ENCODE data around the gene UPK3BL1.
"Not testable (repeated sequence)": the region's sequence is repeated elsewhere in the genome, so short reads cannot be mapped to it uniquely, and the experiment has no call there.

UPK3BL1 gene

DNA sequence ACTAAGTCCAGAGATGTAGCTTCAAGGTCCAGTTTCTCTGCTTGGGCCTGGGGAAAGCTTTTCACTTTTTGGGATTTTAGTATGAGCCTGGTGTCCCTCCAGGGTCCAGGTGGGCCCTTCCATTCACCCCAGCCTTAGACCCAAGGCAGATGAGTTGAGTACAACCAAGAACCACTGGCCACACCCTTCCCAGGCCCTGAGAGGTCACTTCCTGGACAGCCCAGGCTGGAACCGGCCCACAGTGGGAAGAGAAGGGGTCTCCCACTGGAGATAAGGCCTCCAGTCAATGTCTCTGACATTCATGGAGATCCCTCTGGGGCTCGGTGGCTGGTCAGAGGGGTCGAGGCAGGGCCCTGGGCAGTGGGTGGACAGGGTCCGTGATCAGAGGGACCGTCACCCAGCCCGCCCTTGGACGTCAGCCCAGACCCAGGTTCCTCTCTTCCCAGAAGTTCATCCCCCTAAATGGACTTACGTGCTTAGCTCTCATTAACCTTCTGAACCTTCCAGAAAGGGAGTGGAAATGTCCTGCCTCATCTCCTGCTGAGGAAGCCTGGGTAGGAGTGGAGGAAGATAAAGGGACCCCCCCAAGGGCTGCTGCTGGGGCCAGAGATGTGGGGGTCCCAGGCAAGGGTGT, 15.2 kb downstream of the UPK3BL1 start:
- DNase-seq (ENCODE audit: low read depth) = not testable (repeated sequence)

DNA sequence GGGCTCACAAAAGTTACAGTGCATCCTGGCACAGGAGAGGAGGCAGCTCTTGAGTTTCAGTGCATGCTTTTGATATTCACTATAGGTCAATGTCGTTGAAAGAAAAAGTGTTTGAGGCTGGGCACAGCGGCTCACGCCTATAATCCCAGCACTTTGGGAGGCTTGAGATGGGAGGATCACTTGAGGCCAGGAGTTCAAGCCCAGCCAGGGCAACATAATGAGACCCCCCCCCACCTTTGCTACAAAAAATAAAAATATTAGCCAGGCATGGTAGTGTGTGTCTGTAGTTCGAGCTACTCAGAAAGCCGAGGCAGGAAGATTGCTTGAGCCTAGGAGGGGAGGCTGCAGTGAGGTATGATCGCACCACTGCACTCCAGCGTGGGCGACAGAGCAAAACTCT, 24.5 kb downstream of the UPK3BL1 start:
- not testable (repeated sequence) for DNase-seq (ENCODE audit: low read depth)

DNA sequence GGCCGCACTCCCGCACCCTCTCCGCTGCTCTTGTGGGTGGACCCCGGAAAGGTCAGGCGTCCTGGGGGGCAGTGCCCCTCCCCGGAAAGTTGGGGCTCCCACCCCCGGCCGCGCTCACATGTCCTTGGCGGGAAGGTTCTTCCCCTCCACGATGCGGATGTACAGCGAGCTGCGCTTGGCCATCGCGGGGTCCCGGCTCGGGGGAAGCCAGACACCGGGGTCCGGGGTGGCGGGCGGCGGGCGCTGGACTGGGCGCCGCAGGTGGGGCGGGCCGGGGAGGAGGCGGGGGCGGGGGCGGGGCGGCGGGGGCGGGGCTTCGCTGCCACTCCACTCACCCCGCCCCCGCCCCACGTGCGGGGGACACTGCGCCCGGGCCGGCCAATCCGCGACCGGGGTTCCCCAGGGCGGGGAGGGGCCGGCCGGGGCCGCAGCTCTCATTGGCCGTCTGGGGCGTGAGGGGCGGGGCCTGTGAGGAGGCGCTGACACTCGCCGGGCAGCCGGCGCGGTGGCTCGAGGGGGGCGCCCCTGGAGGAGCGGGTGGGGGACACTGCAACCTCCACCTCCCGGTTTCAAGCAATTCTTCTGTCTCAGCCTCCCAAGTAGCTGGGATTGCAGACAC, 26.0 kb downstream of the UPK3BL1 start, which contains the start of gene RASA4:
Gene RASA4, minus strand, starts transcription at position 250 of the 619 bp plus-strand sequence. Its CDS starts 67 bp downstream, at position 183.
- DNase-seq (ENCODE audit: low read depth) = peak; percentile 16

DNA sequence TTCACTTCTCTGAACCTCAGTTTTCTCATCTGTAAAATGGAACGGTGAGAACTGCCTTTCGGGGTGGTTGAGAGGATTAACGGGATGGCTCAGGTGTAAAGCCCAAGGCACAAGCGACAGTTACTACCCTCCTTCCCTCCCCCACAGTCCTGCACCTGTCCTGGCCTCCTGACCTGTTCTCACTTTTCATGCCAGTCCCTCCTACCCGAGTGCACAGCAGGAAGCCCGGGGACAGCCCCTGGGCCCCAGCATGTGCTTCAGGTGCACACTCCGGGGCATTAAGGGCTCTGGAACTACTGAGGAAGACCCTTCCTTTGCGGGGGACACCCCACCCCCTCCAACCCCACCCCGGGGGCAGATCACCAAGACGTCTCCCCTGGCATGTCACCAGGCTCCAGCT, 26.7 kb downstream of the UPK3BL1 start:
- not testable (repeated sequence) for DNase-seq (ENCODE audit: low read depth)

DNA sequence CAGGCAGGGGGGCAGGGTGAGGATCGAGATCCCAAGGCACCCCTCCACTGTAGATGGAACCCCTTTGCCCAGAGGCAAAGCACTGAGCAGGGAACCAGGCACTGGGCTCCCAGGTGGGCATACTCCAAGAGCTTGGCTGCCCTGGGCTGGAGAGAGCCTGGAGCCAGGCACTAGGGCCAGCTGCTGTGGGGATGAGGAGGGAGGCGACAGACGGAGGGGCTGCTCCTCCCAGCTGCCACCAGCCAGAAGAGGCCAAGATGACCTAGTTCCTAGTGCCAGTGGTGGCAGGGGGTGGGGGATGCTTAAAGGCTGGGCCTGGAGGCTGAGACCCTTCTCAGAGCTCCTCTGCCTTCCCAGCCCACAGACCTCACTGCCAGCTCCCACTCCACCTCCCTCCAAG, 27.7 kb downstream of the UPK3BL1 start:
- not testable (repeated sequence) for DNase-seq (ENCODE audit: low read depth)

DNA sequence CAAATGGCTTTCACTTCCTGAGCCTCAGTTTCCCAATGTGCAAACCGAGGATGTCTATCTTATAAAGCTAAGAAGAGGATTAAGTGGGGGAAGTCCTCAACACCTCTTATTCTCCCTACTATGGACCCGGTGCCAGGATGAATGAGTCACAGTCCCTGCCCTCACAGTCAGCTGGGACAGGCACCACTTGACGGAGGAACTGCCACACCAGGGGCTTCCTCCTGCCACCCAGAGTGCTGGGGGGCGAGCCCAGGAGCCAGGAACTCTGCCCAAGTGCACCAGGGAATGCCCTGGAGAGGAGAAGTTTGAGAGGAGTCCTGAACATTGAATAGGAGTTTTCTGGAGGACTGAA, 28.3 kb downstream of the UPK3BL1 start:
- DNase-seq (ENCODE audit: low read depth) = not testable (repeated sequence)

DNA sequence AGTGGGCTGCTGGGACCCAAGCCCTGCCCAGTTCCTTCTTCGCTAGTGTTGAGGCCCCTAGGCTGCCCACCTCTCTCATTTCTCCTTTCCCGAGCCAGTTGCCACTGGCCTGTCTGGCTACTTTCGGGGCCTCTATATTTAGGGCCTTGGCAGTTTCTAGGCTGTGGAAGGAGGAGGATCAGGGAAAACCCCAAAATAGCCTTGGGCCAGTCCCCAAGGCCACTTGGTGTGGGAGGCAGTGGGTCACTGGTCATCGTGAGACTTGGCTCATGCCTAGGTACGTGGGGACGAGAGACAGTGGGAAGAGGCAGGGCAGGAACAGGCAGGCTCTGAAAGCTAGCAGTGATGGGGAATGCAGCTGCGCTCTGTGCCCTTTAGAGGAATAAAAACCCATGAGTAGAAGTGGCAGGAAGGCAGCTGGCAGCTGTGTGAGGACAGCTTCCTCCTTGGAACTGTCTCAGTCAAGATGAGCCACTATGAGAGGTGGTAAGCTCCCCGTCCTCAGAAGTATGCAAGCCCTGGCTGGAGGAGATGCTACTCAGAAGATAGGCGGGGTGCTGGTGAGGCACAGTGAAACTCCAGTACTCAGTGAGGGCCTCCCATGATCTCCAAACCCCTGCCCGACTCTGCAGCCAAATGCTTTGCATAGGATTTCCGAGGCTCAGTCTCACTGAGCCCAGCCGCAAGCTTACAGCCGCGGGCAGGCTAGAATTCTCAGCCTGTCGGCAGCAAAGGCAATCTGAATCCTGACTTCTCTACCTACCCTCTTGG, 28.8 kb downstream of the UPK3BL1 start:
- not testable (repeated sequence) for DNase-seq (ENCODE audit: low read depth)

DNA sequence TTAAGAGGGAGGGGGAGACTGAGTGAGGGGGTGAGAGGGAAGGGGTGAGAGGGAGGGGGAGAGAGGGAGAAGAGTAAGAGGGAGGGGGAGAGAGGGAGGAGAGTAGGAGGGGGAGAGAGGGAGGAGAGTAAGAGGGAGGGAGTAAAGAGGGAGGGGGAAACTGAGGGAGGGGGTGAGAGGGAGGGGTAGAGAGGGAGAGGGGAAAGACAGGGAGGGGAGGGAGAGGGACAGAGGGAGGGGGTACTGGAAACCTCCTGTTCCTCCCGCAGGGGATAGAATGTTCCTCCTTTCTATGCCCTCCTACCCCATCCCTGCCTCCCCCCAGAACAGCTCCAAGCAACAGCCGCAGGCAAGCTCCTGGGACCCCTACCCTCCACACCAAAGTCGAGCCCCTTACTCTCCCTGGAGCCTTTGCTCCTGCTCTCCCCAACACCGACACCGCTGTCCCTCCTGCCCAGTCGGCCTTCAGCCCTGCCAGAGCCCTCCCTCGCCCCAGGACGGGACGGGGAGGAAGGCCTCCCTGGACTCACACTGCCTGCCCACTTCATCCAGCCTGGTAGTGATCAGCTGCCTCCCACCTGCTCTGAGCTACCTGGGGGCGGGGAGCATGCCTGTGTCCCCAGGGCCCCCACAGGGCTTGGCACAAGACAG, 30.8 kb downstream of the UPK3BL1 start:
- DNase-seq (ENCODE audit: low read depth) = not testable (repeated sequence)

DNA sequence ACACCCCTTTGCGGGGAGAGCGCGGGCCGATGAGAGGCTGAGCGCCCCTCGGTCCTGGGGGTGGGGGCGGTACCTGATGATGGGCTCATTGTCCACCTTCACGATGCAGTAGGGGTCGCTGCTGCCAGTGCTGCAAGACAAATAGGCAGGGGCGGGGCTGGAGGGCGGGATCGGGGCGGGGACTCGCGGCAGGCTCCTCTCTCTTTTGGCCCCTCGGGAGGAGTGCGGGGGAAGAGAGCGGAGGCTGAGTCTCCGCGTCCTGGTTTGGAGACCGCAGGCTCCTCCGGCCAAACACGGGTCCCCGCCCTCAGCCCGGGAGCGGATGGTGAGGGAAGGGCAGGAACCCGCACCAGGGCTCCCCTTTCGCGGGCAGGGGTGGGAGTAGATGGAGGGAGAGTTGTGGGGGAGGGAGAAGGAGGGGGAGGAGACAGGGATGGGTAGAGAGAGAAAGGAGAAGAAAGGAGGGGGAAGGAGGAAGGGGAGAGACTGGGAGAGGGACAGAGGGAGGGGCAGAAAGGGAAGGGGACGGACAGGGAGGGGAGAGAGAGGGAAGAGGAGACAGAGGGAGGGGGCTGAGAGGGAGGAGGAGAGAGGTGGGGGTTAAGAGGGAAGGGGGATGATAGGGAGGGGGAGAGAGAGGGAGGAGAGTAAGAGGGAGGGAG, 31.4 kb downstream of the UPK3BL1 start:
- not testable (repeated sequence) for DNase-seq (ENCODE audit: low read depth)

DNA sequence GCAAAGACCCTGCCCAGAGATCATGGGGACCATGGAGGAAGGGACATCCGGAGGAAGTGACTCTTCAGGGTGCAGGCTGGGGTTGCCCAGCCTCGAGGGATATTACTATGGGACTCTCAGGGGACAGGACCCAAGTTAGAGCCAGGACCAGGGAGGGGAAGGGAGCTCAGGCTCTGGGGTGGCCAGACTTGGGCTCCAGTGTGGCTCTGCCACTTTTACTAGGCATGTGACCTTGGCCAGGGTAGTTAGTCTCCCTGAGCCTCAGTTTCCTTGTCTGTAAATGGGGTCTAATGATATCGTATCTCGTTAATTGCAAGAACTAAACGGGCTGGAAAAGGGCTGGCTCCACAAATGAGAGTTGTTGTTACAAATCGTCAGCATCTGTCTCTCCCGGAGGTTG, 32.1 kb downstream of the UPK3BL1 start:
- DNase-seq (ENCODE audit: low read depth) = not testable (repeated sequence)

DNA sequence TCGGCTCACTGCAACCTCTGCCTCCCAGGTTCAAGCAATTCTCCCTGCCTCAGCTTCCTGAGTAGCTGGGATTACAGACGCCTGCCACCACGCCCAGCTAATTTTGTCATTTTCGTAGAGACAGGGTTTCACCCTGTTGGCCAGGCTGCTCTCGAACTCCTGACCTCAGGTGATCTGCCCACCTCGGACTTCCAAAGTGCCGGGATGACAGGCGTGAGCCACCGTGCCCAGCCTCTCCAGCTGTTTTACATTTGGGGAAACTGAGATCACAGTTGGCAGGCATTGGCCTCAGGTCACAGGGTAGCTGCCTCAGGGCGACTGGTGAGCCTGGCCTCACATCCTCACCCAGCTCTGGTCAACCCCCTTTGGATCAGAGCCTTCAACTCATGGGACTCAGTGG, 32.9 kb downstream of the UPK3BL1 start:
- not testable (repeated sequence) for DNase-seq (ENCODE audit: low read depth)

DNA sequence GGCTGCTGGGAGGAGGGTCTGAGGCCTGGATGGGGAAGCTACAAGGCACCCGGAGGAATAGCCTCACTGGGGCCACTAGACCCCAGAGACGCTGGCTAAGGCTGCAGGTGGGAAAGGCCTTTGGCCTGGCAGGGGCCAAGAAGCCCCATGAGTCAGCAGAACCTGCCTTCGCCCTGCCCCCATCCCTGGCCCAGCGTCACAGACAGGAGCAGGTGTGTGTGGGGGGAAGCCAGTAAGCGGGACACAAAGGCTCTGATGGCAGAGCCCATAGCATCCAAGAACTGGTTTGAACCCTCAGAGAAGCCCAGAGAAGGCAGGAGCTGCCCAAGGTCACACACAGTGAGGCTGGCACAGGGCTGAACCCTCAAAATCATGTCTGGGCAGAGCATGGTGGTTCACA, 35.7 kb downstream of the UPK3BL1 start:
- DNase-seq (ENCODE audit: low read depth) = not testable (repeated sequence)

DNA sequence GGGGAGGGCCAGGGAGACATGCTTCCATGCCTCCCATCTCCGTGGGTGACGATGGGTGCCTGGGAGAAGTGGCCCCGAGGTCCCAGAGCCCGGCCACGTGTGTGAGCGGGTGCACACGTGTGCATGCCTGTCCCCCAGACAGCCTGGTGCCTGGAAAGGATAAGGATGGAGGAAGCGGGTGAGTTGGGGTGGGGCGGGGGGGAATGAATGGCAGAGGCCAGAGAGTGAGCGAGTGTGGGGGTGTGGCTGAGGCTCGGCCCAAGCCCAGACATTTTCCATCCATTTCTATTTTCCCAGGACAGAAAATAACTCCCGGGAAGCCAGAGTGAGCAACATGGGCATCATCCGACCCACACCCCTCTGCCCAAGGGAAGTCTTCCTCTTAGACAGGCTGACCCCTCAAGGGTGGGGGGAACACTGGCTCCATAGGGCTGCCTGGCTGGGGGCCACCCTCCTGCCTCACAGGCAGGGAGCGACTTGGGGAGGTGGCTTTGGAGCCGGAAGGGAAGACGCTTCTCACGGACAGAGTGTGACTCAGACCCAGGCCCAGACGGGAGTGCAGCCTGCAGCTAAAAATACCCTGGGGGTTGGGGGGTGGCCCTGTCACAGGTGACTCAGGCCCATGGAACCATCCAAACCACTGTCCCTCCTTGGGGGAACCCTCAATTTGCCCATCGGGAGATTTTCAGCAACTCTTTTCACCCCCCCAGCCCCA, 38.0 kb downstream of the UPK3BL1 start:
- not testable (repeated sequence) for DNase-seq (ENCODE audit: low read depth)

DNA sequence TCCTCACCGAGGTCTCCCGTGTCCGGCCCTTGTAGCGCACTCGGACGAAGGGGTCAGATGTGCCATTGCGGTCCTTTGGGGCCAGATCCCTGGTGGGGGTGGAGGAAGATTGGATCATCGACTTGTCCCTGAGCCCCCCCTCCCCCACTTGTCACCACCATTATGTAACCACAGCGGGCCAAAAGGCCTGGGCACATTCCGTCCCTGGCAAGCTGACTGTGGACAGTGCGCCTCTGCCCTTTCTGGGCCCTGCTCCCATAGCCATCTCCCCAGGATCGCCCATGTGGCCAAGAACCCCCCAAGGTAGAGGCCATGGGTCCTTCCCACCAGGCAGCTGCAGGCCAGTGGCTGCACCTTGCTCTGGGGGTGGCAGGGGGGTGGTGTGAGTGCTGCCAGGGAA, 40.3 kb downstream of the UPK3BL1 start:
- not testable (repeated sequence) for DNase-seq (ENCODE audit: low read depth)

DNA sequence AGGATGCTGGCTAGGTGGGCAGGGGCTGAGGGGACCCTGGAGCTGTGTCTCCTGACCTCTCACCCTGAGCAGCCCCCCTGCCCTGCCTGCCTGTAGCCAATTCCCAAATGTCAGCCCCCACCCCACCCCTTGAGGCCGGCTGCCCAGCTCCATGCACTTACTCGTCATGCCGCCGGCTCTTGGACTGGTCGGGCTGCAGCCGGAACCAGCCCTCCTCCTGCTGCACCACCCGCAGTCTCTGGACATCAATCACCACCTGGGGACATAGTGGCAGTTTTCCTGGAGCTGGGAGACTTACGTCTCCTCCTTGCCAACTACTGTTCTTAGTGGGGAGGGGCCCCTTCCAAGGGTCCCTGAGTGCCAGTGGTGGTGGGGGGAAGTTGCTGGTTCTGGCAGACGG, 42.9 kb downstream of the UPK3BL1 start:
- DNase-seq (ENCODE audit: low read depth) = not testable (repeated sequence)

DNA sequence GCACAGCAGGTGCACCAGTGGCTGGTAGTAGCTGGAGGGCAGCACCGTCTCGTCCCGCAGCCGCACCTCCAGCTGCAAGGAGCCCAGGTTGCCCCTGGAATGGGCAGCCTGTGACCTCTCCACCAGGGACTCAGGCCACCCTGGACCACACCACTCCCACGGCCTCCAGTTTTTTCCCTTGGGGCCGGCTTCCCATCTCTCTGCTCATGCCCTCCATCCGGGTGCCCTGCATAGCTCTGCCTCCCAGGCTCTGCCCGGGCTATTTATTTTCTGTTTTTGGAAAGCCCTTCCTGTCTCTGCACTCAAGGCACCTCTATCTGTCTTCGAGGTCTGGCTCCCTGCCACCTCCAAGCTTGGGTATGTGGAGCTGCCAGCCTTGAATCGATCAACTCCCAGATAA, 46.6 kb downstream of the UPK3BL1 start:
- not testable (repeated sequence) for DNase-seq (ENCODE audit: low read depth)

DNA sequence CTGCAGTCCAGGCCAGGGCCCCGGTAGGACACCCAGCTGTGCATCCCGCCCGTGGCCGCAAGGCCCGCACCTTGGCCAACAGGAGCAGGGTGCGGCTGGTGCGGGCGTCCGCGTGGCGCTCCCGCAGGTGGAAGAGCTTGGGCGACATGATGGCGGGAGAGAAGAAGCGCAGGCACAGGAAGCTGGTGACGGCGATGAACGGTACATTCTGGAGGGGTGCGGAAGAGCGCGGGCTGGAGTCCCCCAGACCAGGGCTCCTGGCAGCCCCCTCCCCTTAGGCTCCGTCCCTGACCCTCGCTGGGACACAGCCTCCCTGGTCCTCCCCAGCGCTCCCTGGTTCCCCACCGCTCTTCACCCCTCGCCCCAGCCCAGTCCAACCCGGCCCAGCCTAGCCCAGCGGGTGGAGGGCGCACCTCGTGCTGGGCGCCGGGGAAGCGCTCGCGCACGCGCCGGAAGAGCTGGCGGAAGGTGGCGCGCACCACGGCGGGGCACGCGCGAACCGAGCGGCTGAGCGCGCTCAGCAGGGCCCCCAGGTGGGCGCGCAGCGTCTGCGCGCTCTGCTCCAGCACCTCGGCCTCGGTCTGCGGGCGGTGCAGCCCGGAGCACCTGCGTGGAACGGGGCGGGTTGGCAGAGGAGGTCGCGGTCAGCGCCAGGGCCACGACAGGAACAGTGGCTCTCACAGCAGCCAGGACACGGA, 48.8 kb downstream of the UPK3BL1 start:
- DNase-seq (ENCODE audit: low read depth) = not testable (repeated sequence)

DNA sequence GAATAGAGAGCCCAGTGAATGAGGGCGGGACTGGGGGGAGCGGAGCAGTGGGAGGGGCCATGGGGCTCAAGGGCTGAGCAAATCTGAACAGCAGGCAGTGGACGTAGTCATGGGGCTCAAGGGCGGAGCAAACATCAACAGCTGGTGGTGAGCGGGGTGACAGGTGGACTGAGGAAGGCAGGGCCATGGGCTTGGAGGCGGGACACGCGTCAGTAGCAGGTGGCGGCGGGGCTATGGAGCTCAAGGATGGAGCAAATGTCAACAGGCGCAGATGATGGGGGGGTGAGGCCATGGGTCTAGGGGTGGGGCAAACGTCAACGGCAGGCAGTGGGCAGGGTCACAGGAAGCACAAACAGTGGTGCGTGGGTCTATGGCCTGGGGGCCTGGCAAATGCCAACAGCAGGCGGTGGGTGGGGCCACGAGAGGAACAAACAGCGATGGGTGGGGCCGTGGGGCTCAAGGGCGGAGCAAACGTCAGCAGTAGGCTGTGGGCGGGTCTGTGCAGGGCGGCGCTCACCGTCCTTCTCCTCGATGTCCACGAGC, 50.0 kb downstream of the UPK3BL1 start:
- not testable (repeated sequence) for DNase-seq (ENCODE audit: low read depth)

DNA sequence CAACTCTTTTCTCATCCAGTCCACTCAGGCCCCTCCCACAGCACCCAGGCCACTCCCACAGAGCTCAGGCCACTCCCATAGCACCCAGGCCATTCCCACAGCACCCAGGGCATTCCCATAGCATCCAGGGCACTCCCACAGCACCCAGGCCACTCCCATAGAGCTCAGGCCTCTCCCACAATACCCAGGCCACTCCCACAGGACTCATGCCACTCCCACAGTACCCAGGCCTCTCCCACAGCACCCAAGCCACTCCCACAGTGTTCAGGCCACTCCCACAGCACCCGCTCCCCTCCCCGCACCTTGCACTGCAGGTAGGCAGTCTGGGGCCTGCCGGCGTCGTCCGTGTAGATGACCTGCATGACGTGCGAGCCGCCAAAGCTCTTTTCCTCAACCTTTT, 52.7 kb downstream of the UPK3BL1 start:
- DNase-seq (ENCODE audit: low read depth) = not testable (repeated sequence)
